SK-N-SH (cell line): ENCODE measurements around the gene TUBB1. TPM values are rescaled to one million over a fixed set of nuclear protein-coding genes. Genes with fewer than 3 reads are reported as not detected.

ENCODE experiments used
- CTCF ChIA-PET: fragments of 300-600, 350-600 bp; formaldehyde crosslinking; extraction: SDS; loops from one replicate; lab custom pipeline; 2021; lab: Yijun Ruan, JAX
- POLR2A ChIA-PET: fragments of 350-600 bp; sonication (Branson Sonifier 250); formaldehyde crosslinking; extraction: SDS; loops from one replicate; lab custom pipeline; 2020; ENCODE audit warnings: antibody characterized with exemption, inconsistent platforms; lab: Yijun Ruan, JAX
- DNase-seq: peaks from one replicate; pipeline ENCODE4 v3.0.0; 2012
- H2AFZ ChIP-seq: fragments of 200-600 bp; sonication (generic); 2 replicates; pipeline ENCODE4 v1.8.1; 2016; ENCODE audit warnings: antibody characterized with exemption, mild to moderate bottlenecking, low read depth
- H3F3A ChIP-seq: fragments of 200-600 bp; sonication (generic); replicated peaks from 2 replicates; pipeline ENCODE3; 2016; ENCODE audit warnings: antibody characterized with exemption, mild to moderate bottlenecking; ENCODE audit not compliant: insufficient read depth
- H3K27ac ChIP-seq, 2 experiments: fragments of 200-500 bp in 1 of 2; fragments of 200-600 bp in 1 of 2; sonication (Bioruptor generic) in 1 of 2; sonication (generic), shearing (Covaris generic) in 1 of 2; 2 replicates each; pipeline versions ENCODE4 v1.5.1 to v1.6.1; 2014 to 2016; ENCODE audit warnings: low read depth in 2 of 2, inconsistent platforms in 1 of 2, low read length in 1 of 2, mild to moderate bottlenecking in 1 of 2, mixed read lengths in 1 of 2
- H3K27me3 ChIP-seq: fragments of 200-600 bp; sonication (generic), shearing (Covaris generic); 2 replicates; pipeline ENCODE4 v1.6.1; 2016; ENCODE audit warnings: mixed run types; ENCODE audit not compliant: insufficient read depth
- H3K36me3 ChIP-seq, 2 experiments: fragments of 200-500 bp in 1 of 2; fragments of 200-600 bp in 1 of 2; sonication (Bioruptor generic) in 1 of 2; sonication (generic) in 1 of 2; replicated peaks in 1 of 2; 2 replicates each; pipeline versions ENCODE3 to v1.5.1; 2014 to 2016; ENCODE audit warnings: low read length in 1 of 2, mild to moderate bottlenecking in 1 of 2; ENCODE audit not compliant: insufficient read depth in 2 of 2, control insufficient read depth in 1 of 2
- H3K4me1 ChIP-seq, 2 experiments: fragments of 200-500 bp in 1 of 2; fragments of 200-600 bp in 1 of 2; sonication (Bioruptor generic) in 1 of 2; sonication (generic), shearing (Covaris generic) in 1 of 2; 2 replicates each; pipeline versions ENCODE4 v1.5.1 to v1.6.1; 2014 to 2016; ENCODE audit warnings: low read depth in 1 of 2, low read length in 1 of 2, mixed run types in 1 of 2; ENCODE audit not compliant: insufficient read depth in 2 of 2, control insufficient read depth in 1 of 2
- H3K4me2 ChIP-seq: fragments of 200-600 bp; sonication (generic), shearing (Covaris generic); 2 replicates; pipeline ENCODE4 v1.6.1; 2017; ENCODE audit warnings: mixed run types
- H3K4me3 ChIP-seq, 2 experiments: fragments of 200-500 bp in 1 of 2; fragments of 200-600 bp in 1 of 2; sonication (Bioruptor generic) in 1 of 2; sonication (generic), shearing (Covaris generic) in 1 of 2; 2 replicates each; pipeline versions ENCODE4 v1.5.1 to v1.8.1; 2014 to 2016; ENCODE audit warnings: low read depth in 2 of 2, inconsistent platforms in 1 of 2, low read length in 1 of 2, mild to moderate bottlenecking in 1 of 2, mixed read lengths in 1 of 2, moderate library complexity in 1 of 2
- H3K79me2 ChIP-seq: fragments of 200-600 bp; sonication (generic); 2 replicates; pipeline ENCODE4 v1.8.1; 2017; ENCODE audit warnings: mild to moderate bottlenecking; ENCODE audit not compliant: insufficient read depth
- H3K9ac ChIP-seq: fragments of 200-600 bp; sonication (generic); 2 replicates; pipeline ENCODE4 v1.6.1; 2017; ENCODE audit warnings: mixed run types
- H3K9me2 ChIP-seq: fragments of 200-600 bp; sonication (generic); 2 replicates; pipeline ENCODE4 v1.6.1; 2017; ENCODE audit warnings: mixed run types
- H3K9me3 ChIP-seq: fragments of 200-600 bp; sonication (generic); 2 replicates; pipeline ENCODE4 v1.6.1; 2017; ENCODE audit warnings: mixed run types, mild to moderate bottlenecking, moderate library complexity
- H4K20me1 ChIP-seq: fragments of 200-600 bp; sonication (generic); 2 replicates; pipeline ENCODE4 v1.6.1; 2017; ENCODE audit warnings: mild to moderate bottlenecking, mixed run types; ENCODE audit not compliant: insufficient read depth
- CHD2 ChIP-seq: fragments of 150-350 bp; IDR thresholded peaks from 2 replicates; pipeline ENCODE4 v1.6.1; 2018; ENCODE audit warnings: low read length; ENCODE audit not compliant: partially characterized antibody
- CTCF ChIP-seq: fragments of 200-600 bp; sonication (generic); IDR thresholded peaks from 2 replicates; pipeline ENCODE4 v1.6.1; 2017; ENCODE audit warnings: antibody characterized with exemption, mild to moderate bottlenecking, moderate library complexity
- EP300 ChIP-seq, 2 experiments: IDR thresholded peaks; 2 replicates each; pipeline versions ENCODE4 v1.4.0 to v1.6.1; 2012; ENCODE audit warnings: borderline replicate concordance in 1 of 2, low read depth in 1 of 2, low read length in 1 of 2
- EZH2phosphoT487 ChIP-seq: fragments of 200-600 bp; sonication (generic); IDR thresholded peaks from 2 replicates; pipeline ENCODE4 v1.6.1; 2017; ENCODE audit warnings: low read depth, mixed run types, mild to moderate bottlenecking, antibody characterized with exemption, moderate library complexity, borderline replicate concordance
- FOSL2 ChIP-seq: IDR thresholded peaks from 2 replicates; pipeline ENCODE4 v1.4.0; 2012; ENCODE audit warnings: low read depth, mild to moderate bottlenecking, moderate library complexity, borderline replicate concordance
- FOXJ3 ChIP-seq: sonication (generic); formaldehyde crosslinking; IDR thresholded peaks from 2 replicates; pipeline ENCODE4 v1.5.1; 2020; ENCODE audit warnings: mild to moderate bottlenecking, missing genetic modification reagents
- GABPA ChIP-seq: IDR thresholded peaks from 2 replicates; pipeline ENCODE4 v1.4.0; 2012; ENCODE audit warnings: low read depth, mild to moderate bottlenecking
- JUND ChIP-seq: IDR thresholded peaks from 2 replicates; pipeline ENCODE4 v1.4.0; 2012
- MEF2A ChIP-seq: IDR thresholded peaks from 2 replicates; pipeline ENCODE4 v1.4.0; 2012; ENCODE audit warnings: low read depth, borderline replicate concordance
- MXI1 ChIP-seq: IDR thresholded peaks from 2 replicates; pipeline ENCODE4 v1.6.1; 2012; ENCODE audit warnings: mild to moderate bottlenecking, low read depth, low read length, improper control_type of control experiment
- POLR2AphosphoS5 ChIP-seq: IDR thresholded peaks from 2 replicates; pipeline ENCODE4 v1.6.1; 2012; ENCODE audit warnings: low read depth, low read length
- REST ChIP-seq: IDR thresholded peaks from 2 replicates; pipeline ENCODE4 v1.6.1; 2012; ENCODE audit warnings: mild to moderate bottlenecking, low read depth, low read length, moderate library complexity
- RXRA ChIP-seq: IDR thresholded peaks from 2 replicates; pipeline ENCODE4 v1.4.0; 2012; ENCODE audit warnings: low read depth, mild to moderate bottlenecking, borderline replicate concordance
- SIN3A ChIP-seq: IDR thresholded peaks from 2 replicates; pipeline ENCODE4 v1.6.1; 2012; ENCODE audit warnings: low read depth, mild to moderate bottlenecking, low read length, moderate library complexity, borderline replicate concordance
- TCF12 ChIP-seq: IDR thresholded peaks from 2 replicates; pipeline ENCODE4 v1.4.0; 2012
- TEAD4 ChIP-seq: IDR thresholded peaks from 2 replicates; pipeline ENCODE4 v1.4.0; 2012; ENCODE audit warnings: mild to moderate bottlenecking, borderline replicate concordance; ENCODE audit not compliant: insufficient read depth
- WGBS: methylation state at CpG from one replicate; pipeline ENCODE4 v1.1.6; 2017; ENCODE audit warnings: low lambda C conversion rate; 5-methylcytosine and 5-hydroxymethylcytosine counted together
- polyA plus RNA-seq, 3 experiments: library from polyadenylated mRNA; depleted of rRNA; stranded (reverse); fragments of >200 nt; gene quantifications; 2 replicates each; pipeline ENCODE4 v1.2.3, GENCODE V29; 2012
- TF ChIP-seq, protein P1 (sequence below): IDR thresholded peaks from 2 replicates; pipeline ENCODE4 v1.4.0; 2012; ENCODE audit warnings: low read depth, borderline replicate concordance
- TF ChIP-seq, protein P2 (sequence below): fragments of 150-350 bp; IDR thresholded peaks from 2 replicates; pipeline ENCODE4 v1.6.1; 2016; ENCODE audit warnings: mild to moderate bottlenecking, low read depth, low read length
- TF ChIP-seq, protein P3 (sequence below): IDR thresholded peaks from 2 replicates; pipeline ENCODE4; 2012

The TUBB1 gene
- polyA plus RNA-seq, 1 of the 3 experiments (the other 2 are of a cell fraction) = not detected

DNA sequence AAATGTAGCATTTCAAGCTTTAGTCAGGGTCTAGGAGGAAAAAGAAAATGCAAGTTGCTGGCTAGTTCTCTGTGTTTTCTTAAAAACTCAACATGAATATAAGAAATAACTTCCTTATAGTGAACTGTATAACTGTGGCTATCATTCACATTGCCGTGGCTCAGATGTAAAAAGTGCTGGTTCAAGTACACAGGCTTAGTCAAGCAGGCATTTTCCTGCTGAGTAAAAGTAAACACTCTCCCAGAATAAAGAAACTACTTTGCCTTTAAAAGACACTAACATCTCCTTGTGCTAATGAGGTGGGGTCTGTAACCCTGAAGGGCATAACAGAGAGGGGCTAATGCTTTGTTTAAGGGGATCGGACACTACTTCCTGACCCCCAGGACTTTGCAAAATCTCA lies 9.6 kb downstream of the TUBB1 start:
- no peaks in the 10 kb centered on the region for H3K9me2 ChIP-seq
- peak overlapping the region; percentile 22 for H3K9ac ChIP-seq
- peaks cover 50 to 74% of the 10 kb centered on the region in 2 experiments for H3K36me3 ChIP-seq
- no peak overlapping the region for H2AFZ ChIP-seq
- TF ChIP-seq GABPA = no peak
- TF ChIP-seq FOSL2 = no peak
- no peak for TF ChIP-seq JUND
- TF ChIP-seq MXI1 = no peak
- TF ChIP-seq MEF2A = no peak
- TF ChIP-seq REST = no peak
- TF ChIP-seq TCF12 = no peak
- TF ChIP-seq RXRA = no peak
- no peak for TF ChIP-seq EP300 (IDR thresholded peaks at IDR 0.05; ENCODE audit: borderline replicate concordance in 1 of 2, low read depth in 1 of 2, low read length in 1 of 2)
- TF ChIP-seq, protein P1, sequence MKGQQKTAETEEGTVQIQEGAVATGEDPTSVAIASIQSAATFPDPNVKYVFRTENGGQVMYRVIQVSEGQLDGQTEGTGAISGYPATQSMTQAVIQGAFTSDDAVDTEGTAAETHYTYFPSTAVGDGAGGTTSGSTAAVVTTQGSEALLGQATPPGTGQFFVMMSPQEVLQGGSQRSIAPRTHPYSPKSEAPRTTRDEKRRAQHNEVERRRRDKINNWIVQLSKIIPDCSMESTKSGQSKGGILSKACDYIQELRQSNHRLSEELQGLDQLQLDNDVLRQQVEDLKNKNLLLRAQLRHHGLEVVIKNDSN = no peak
- TF ChIP-seq FOXJ3 = no peak
- TF ChIP-seq CHD2 = no peak
- TF ChIP-seq, protein P2, sequence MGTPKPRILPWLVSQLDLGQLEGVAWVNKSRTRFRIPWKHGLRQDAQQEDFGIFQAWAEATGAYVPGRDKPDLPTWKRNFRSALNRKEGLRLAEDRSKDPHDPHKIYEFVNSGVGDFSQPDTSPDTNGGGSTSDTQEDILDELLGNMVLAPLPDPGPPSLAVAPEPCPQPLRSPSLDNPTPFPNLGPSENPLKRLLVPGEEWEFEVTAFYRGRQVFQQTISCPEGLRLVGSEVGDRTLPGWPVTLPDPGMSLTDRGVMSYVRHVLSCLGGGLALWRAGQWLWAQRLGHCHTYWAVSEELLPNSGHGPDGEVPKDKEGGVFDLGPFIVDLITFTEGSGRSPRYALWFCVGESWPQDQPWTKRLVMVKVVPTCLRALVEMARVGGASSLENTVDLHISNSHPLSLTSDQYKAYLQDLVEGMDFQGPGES = no peak
- TF ChIP-seq, protein P3, sequence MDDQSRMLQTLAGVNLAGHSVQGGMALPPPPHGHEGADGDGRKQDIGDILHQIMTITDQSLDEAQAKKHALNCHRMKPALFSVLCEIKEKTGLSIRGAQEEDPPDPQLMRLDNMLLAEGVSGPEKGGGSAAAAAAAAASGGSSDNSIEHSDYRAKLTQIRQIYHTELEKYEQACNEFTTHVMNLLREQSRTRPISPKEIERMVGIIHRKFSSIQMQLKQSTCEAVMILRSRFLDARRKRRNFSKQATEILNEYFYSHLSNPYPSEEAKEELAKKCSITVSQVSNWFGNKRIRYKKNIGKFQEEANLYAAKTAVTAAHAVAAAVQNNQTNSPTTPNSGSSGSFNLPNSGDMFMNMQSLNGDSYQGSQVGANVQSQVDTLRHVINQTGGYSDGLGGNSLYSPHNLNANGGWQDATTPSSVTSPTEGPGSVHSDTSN = no peak
- no peak for TF ChIP-seq SIN3A
- no peak for TF ChIP-seq POLR2AphosphoS5
- TF ChIP-seq EZH2phosphoT487 = no peak
- no peak for TF ChIP-seq TEAD4
- TF ChIP-seq CTCF = no peak
- TF ChIP-seq, all 33 proteins: peak for 0
- Histone ChIP-seq H3K4me3 (peak overlapping the region; percentile 28 to 32; a peak in 3 of 4 replicates), H4K20me1 (peaks cover 39% of the 10 kb centered on the region), H3K4me2 (peak overlapping the region; percentile 92), H3K27me3 (no peaks in the 10 kb centered on the region), H3K9me3 (no peaks in the 10 kb centered on the region), H3K27ac (peak overlapping the region; percentile 31 to 36; a peak in 3 of 4 replicates), H3K79me2 (peaks cover 79% of the 10 kb centered on the region), H3F3A (peaks cover 15% of the 10 kb centered on the region), H3K4me1 (peaks cover 30 to 48% of the 10 kb centered on the region in 2 experiments; a peak in 3 of 4 replicates)
- CTCF ChIA-PET = interaction anchor here (0.6 to 1.1 kb wide), 6 partner anchors 8 to 467 kb away, joined by 3 to 5 read pairs (median 3); no protein-coding TSS in a partner anchor
- no peak for DNase-seq
- 44% methylated on average over 2 of the region's 2 CpGs for WGBS
- POLR2A ChIA-PET = interaction anchor here (1.2 kb wide), 1 partner anchor 13 kb away, joined by 5 read pairs; no protein-coding TSS in a partner anchor
